ENCODE measurements around the gene CCDC141.

Gene CCDC141

GRCh38 chr2:179072527-179072926, 22.6 kb upstream of the CCDC141 start:
- no peaks in the 10 kb centered on the region for H3F3A ChIP-seq (ENCODE audit: control insufficient read depth, insufficient read depth)
- no peaks in the 10 kb centered on the region for H4K20me1 ChIP-seq (ENCODE audit: control insufficient read depth, insufficient read depth, low read depth, low read length)
- H3K27ac ChIP-seq (ENCODE audit: low read depth, low read length), result no peak overlapping the region
- H3K36me3 ChIP-seq (ENCODE audit: control insufficient read depth, low read length), result no peaks in the 10 kb centered on the region
- H3K79me2 ChIP-seq (ENCODE audit: control insufficient read depth, low read length), result no peaks in the 10 kb centered on the region
- no peak for TF ChIP-seq CTCF (IDR thresholded peaks at IDR 0.05; ENCODE audit: low read depth, low read length, poor library complexity, severe bottlenecking)
- H3K4me2 ChIP-seq (ENCODE audit: low read length), result no peak overlapping the region
- H3K9me2 ChIP-seq (replicated peaks; ENCODE audit: control insufficient read depth, low read length), result no peaks in the 10 kb centered on the region
- no peak overlapping the region for H3K4me3 ChIP-seq (ENCODE audit: low read length)
- H3K27me3 ChIP-seq (ENCODE audit: control insufficient read depth, low read length), result no peaks in the 10 kb centered on the region
- H3K9me3 ChIP-seq (ENCODE audit: control insufficient read depth, insufficient read depth, low read length), result peaks cover 6% of the 10 kb centered on the region; the same call in 1 of the 2 replicates
- no peaks in the 10 kb centered on the region for H3K4me1 ChIP-seq (ENCODE audit: control insufficient read depth, low read length)

DNA sequence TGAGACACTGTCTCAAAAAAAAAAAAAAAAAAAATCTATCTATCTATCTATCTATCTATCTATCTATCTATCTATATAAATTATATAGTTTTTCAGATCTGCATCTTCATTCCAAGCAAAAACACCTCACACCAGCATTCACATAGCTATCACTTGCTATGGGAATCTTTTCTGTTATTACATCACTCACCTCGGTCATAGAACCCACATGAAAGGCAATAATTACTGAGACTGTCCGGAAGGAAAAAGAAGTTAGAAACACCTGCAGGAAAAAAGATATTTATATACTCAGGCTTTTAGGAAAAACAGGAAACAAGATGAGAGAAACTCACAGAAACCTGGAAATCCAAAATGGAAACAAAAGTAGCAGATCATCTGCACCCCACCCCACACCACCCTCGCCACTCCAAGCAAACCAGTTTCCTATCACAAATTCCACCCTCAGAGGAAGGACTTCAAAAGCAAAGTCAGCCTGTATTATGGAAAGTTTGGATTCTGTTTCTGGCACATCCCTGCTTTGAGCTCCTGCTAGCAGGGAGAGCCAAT, 21.9 kb upstream of the CCDC141 start:
- Histone ChIP-seq H3F3A (ENCODE audit: control insufficient read depth, insufficient read depth) (no peaks in the 10 kb centered on the region), H3K27ac (ENCODE audit: low read depth, low read length) (no peak overlapping the region), H3K4me1 (ENCODE audit: control insufficient read depth, low read length) (no peaks in the 10 kb centered on the region), H3K4me2 (ENCODE audit: low read length) (no peak overlapping the region), H3K4me3 (ENCODE audit: low read length) (no peak overlapping the region), H4K20me1 (ENCODE audit: control insufficient read depth, insufficient read depth, low read depth, low read length) (no peaks in the 10 kb centered on the region), H3K36me3 (ENCODE audit: control insufficient read depth, low read length) (no peaks in the 10 kb centered on the region), H3K9me2 (replicated peaks; ENCODE audit: control insufficient read depth, low read length) (no peaks in the 10 kb centered on the region), H3K27me3 (ENCODE audit: control insufficient read depth, low read length) (no peaks in the 10 kb centered on the region), H3K79me2 (ENCODE audit: control insufficient read depth, low read length) (no peaks in the 10 kb centered on the region), H3K9me3 (ENCODE audit: control insufficient read depth, insufficient read depth, low read length) (peaks cover 3% of the 10 kb centered on the region; the same call in 1 of the 2 replicates)
- TF ChIP-seq EZH2phosphoT487 (IDR thresholded peaks at IDR 0.05; ENCODE audit: borderline replicate concordance, low read length), result no peak
- no peak for TF ChIP-seq CTCF (IDR thresholded peaks at IDR 0.05; ENCODE audit: low read depth, low read length, poor library complexity, severe bottlenecking)

GRCh38 chr2:179070895-179071294, 21.0 kb upstream of the CCDC141 start:
- TF ChIP-seq EZH2phosphoT487 (IDR thresholded peaks at IDR 0.05; ENCODE audit: borderline replicate concordance, low read length) (no peak), CTCF (IDR thresholded peaks at IDR 0.05; ENCODE audit: low read depth, low read length, poor library complexity, severe bottlenecking) (no peak)

More at GRCh38 chr2:179070895-179071294, 21.0 kb upstream of the CCDC141 start:
- no peaks in the 10 kb centered on the region for H4K20me1 ChIP-seq (ENCODE audit: control insufficient read depth, insufficient read depth, low read depth, low read length)
- peaks cover 3% of the 10 kb centered on the region; the same call in 1 of the 2 replicates for H3K9me3 ChIP-seq (ENCODE audit: control insufficient read depth, insufficient read depth, low read length)
- no peak overlapping the region for H3K27ac ChIP-seq (ENCODE audit: low read depth, low read length)
- H3K4me2 ChIP-seq (ENCODE audit: low read length), result no peak overlapping the region
- H3K36me3 ChIP-seq (ENCODE audit: control insufficient read depth, low read length), result no peaks in the 10 kb centered on the region
- no peaks in the 10 kb centered on the region for H3K79me2 ChIP-seq (ENCODE audit: control insufficient read depth, low read length)
- no peaks in the 10 kb centered on the region for H3K27me3 ChIP-seq (ENCODE audit: control insufficient read depth, low read length)
- H3K4me3 ChIP-seq (ENCODE audit: low read length), result no peak overlapping the region
- H3K4me1 ChIP-seq (ENCODE audit: control insufficient read depth, low read length), result no peaks in the 10 kb centered on the region
- no peaks in the 10 kb centered on the region for H3K9me2 ChIP-seq (replicated peaks; ENCODE audit: control insufficient read depth, low read length)
- H3F3A ChIP-seq (ENCODE audit: control insufficient read depth, insufficient read depth), result no peaks in the 10 kb centered on the region
